ENCODE data around the gene ACAP2. TPM values are rescaled to one million over a fixed set of nuclear protein-coding genes. Genes with fewer than 3 reads are reported as not detected.

The ACAP2 gene
- total RNA-seq, 1 experiment from 2014 or later = 57.9 TPM

- no TSS peak for BruUV-seq (replicated peaks)
- Histone ChIP-seq H3K4me3 (ENCODE audit: low read depth in 2 of 2, low read length in 2 of 2) (no peak overlapping the region), H3K36me3 (ENCODE audit: control insufficient read depth, insufficient read depth, low read length) (no peaks in the 10 kb centered on the region), H3K27me3 (ENCODE audit: control insufficient read depth, insufficient read depth, low read length) (no peaks in the 10 kb centered on the region), H3K4me1 (ENCODE audit: control insufficient read depth, insufficient read depth, low read length) (no peaks in the 10 kb centered on the region), H3K27ac (ENCODE audit: low read length) (no peak overlapping the region), H3K9me3 (ENCODE audit: control insufficient read depth, insufficient read depth, low read depth, low read length) (no peaks in the 10 kb centered on the region)
- intact Hi-C loops (cut with micrococcal nuclease; ENCODE audit: unreplicated experiment) = no loop called here
- ChIA-PET CTCF (no interaction called here), POLR2A (no interaction called here)
- in situ Hi-C loops (cut with HindIII; ENCODE audit: low pct_unique_long_range_greater_than_20kb, low sequenced_read_pairs) = no loop called here
- no peak for DNase-seq (ENCODE audit: low read depth, low spot score)
- ATAC-seq = no peak
- TF ChIP-seq TCF7L2 (IDR thresholded peaks at IDR 0.05; ENCODE audit: low read depth, low read length) (no peak), REST (IDR thresholded peaks at IDR 0.05; ENCODE audit: insufficient read depth in 1 of 2, low read depth in 2 of 2, low read length in 1 of 2) (no peak), POLR2AphosphoS5 (IDR thresholded peaks at IDR 0.05; ENCODE audit: low read depth, low read length) (no peak), CTCF (IDR thresholded peaks at IDR 0.05) (no peak), SIN3A (IDR thresholded peaks at IDR 0.05; ENCODE audit: borderline replicate concordance, insufficient read depth, low read depth, low read length) (no peak)
Observed at GRCh38 chr3:195246581-195246995, 196.2 kb downstream of the ACAP2 start.

- no peaks in the 10 kb centered on the region for H3K36me3 ChIP-seq (ENCODE audit: control insufficient read depth, insufficient read depth, low read length)
- intact Hi-C loops (cut with micrococcal nuclease; ENCODE audit: unreplicated experiment) = no loop called here
- DNase-seq (ENCODE audit: low read depth, low spot score) = no peak
- H3K4me3 ChIP-seq (ENCODE audit: low read depth in 2 of 2, low read length in 2 of 2) = no peak overlapping the region
- no peaks in the 10 kb centered on the region for H3K4me1 ChIP-seq (ENCODE audit: control insufficient read depth, insufficient read depth, low read length)
- CTCF ChIA-PET = no interaction called here
- H3K27ac ChIP-seq (ENCODE audit: low read length) = no peak overlapping the region
- POLR2A ChIA-PET = no interaction called here
- no TSS peak for BruUV-seq (replicated peaks)
- H3K9me3 ChIP-seq (ENCODE audit: control insufficient read depth, insufficient read depth, low read depth, low read length) = no peaks in the 10 kb centered on the region
- TF ChIP-seq TCF7L2 (IDR thresholded peaks at IDR 0.05; ENCODE audit: low read depth, low read length) (no peak), REST (IDR thresholded peaks at IDR 0.05; ENCODE audit: insufficient read depth in 1 of 2, low read depth in 2 of 2, low read length in 1 of 2) (no peak)
- in situ Hi-C loops (cut with HindIII; ENCODE audit: low pct_unique_long_range_greater_than_20kb, low sequenced_read_pairs) = no loop called here
- no peak for ATAC-seq
- no peaks in the 10 kb centered on the region for H3K27me3 ChIP-seq (ENCODE audit: control insufficient read depth, insufficient read depth, low read length)
Observed at GRCh38 chr3:195245531-195245951, 197.3 kb downstream of the ACAP2 start.
